CD4-positive, CD25-positive, alpha-beta regulatory T cell (primary cell): ENCODE results near the gene RAD9B. TPM values are rescaled to one million over a fixed set of nuclear protein-coding genes. Genes with fewer than 3 reads are reported as not detected.
"Not testable (repeated sequence)": the region's sequence is repeated elsewhere in the genome, so short reads cannot be mapped to it uniquely, and the experiment has no call there.

Experiments used
- ATAC-seq, 2 donors: fragments of 150-1000 bp; cut with Tn5 transposase; one replicate each; pipeline ENCODE4 v1.10.0; 2021; ENCODE audit warnings: low read depth in 2 of 2, moderate number of reproducible peaks in 2 of 2, moderate library complexity in 1 of 2
- DNase-seq, 3 donors: peaks; one replicate each; pipeline versions ENCODE4 v3.0.0 to v3.0.0-alpha.2; 2012 to 2022; ENCODE audit warnings: mixed read lengths in 1 of 3
- H3K27ac ChIP-seq: one replicate; pipeline ENCODE4 v1.7.0; 2013; ENCODE audit warnings: mild to moderate bottlenecking, low read length; ENCODE audit not compliant: insufficient read depth, poor library complexity, severe bottlenecking
- H3K27me3 ChIP-seq: one replicate; pipeline ENCODE4 v1.7.0; 2013; ENCODE audit warnings: low read length; ENCODE audit not compliant: control insufficient read depth, insufficient read depth
- H3K36me3 ChIP-seq: one replicate; pipeline ENCODE4 v1.7.0; 2013; ENCODE audit warnings: mild to moderate bottlenecking, low read length, moderate library complexity; ENCODE audit not compliant: control insufficient read depth, insufficient read depth
- H3K4me1 ChIP-seq: 2 replicates; pipeline ENCODE4 v1.7.0; 2013; ENCODE audit warnings: mild to moderate bottlenecking, low read length; ENCODE audit not compliant: insufficient read depth, control insufficient read depth, poor library complexity, severe bottlenecking
- H3K4me3 ChIP-seq: one replicate; pipeline ENCODE4 v1.7.0; 2013; ENCODE audit warnings: low read depth, mild to moderate bottlenecking, low read length, moderate library complexity
- H3K9me3 ChIP-seq, 2 experiments: 1 replicate in 1 of 2; 2 replicates in 1 of 2; pipeline ENCODE4 v1.7.0; 2013; ENCODE audit warnings: low read length in 2 of 2, mild to moderate bottlenecking in 1 of 2, moderate library complexity in 1 of 2; ENCODE audit not compliant: control insufficient read depth in 2 of 2
- H3K27ac Mint-ChIP-seq, 3 donors: one replicate each; pipeline ENCODE4 v1.8.0; 2020 to 2022; ENCODE audit warnings: mild to moderate bottlenecking in 3 of 3, mixed read lengths in 3 of 3, moderate library complexity in 2 of 3
- H3K27me3 Mint-ChIP-seq: one replicate; pipeline ENCODE4 v1.8.0; 2022; ENCODE audit warnings: mild to moderate bottlenecking, mixed read lengths
- H3K36me3 Mint-ChIP-seq: one replicate; pipeline ENCODE4 v1.8.0; 2020; ENCODE audit warnings: mixed read lengths
- H3K4me1 Mint-ChIP-seq, 4 donors: one replicate each; pipeline ENCODE4 v1.8.0; 2020 to 2022; ENCODE audit warnings: mixed read lengths in 4 of 4, mild to moderate bottlenecking in 1 of 4
- H3K4me3 Mint-ChIP-seq, 4 donors: one replicate each; pipeline ENCODE4 v1.8.0; 2020 to 2022; ENCODE audit warnings: mild to moderate bottlenecking in 4 of 4, mixed read lengths in 4 of 4, moderate library complexity in 3 of 4
- H3K9me3 Mint-ChIP-seq, 7 donors: one replicate each; pipeline ENCODE4 v1.8.0; 2020 to 2022; ENCODE audit warnings: mixed read lengths in 7 of 7, mild to moderate bottlenecking in 3 of 7, moderate library complexity in 2 of 7
- polyA plus RNA-seq, 4 donors: library from polyadenylated mRNA; unstranded; fragments of 300-500 nt; fragmentation: Illumina TruSeq; gene quantifications; one replicate each; pipeline ENCODE4 v1.2.3, GENCODE V29; 2021
- total RNA-seq: library from RNA; stranded (reverse); gene quantifications from one replicate; pipeline ENCODE4 v1.2.3, GENCODE V29; 2022

Gene RAD9B
- total and polyA plus RNA-seq, 5 donors from 2014 or later = 0.35 to 1.2 (median 1.0) TPM

GRCh38 chr12:110508071-110508586, 6.0 kb downstream of the RAD9B start:
- Mint-ChIP-seq H3K27me3 (peaks cover 4% of the 10 kb centered on the region), H3K4me1 (peaks cover 0 to 6% (median 1%) of the 10 kb centered on the region in 4 donors), H3K27ac (no peak overlapping the region), H3K36me3 (no peaks in the 10 kb centered on the region), H3K4me3 (no peak overlapping the region), H3K9me3 (no peaks in the 10 kb centered on the region)
- Histone ChIP-seq H3K9me3 (no peaks in the 10 kb centered on the region), H3K36me3 (no peaks in the 10 kb centered on the region), H3K4me1 (no peaks in the 10 kb centered on the region), H3K27ac (no peak overlapping the region), H3K4me3 (no peak overlapping the region), H3K27me3 (peaks cover 3% of the 10 kb centered on the region)
- ATAC-seq (no peak), DNase-seq (no peak)

- H3K4me3 Mint-ChIP-seq = no peak overlapping the region
- H3K4me3 ChIP-seq = no peak overlapping the region
- no peaks in the 10 kb centered on the region for H3K9me3 Mint-ChIP-seq
- no peaks in the 10 kb centered on the region for H3K36me3 Mint-ChIP-seq
- peaks cover 3% of the 10 kb centered on the region for H3K27me3 ChIP-seq
- H3K4me1 ChIP-seq = no peaks in the 10 kb centered on the region
- peaks cover 0 to 11% (median 2%) of the 10 kb centered on the region in 4 donors for H3K4me1 Mint-ChIP-seq
- H3K27me3 Mint-ChIP-seq = peaks cover 4% of the 10 kb centered on the region
- no peak for DNase-seq
- H3K9me3 ChIP-seq = no peaks in the 10 kb centered on the region
- no peak for ATAC-seq
- H3K36me3 ChIP-seq = no peaks in the 10 kb centered on the region
- H3K27ac Mint-ChIP-seq = no peak overlapping the region
- H3K27ac ChIP-seq = no peak overlapping the region
Observed at GRCh38 chr12:110513842-110514241, 11.7 kb downstream of the RAD9B start.

DNA sequence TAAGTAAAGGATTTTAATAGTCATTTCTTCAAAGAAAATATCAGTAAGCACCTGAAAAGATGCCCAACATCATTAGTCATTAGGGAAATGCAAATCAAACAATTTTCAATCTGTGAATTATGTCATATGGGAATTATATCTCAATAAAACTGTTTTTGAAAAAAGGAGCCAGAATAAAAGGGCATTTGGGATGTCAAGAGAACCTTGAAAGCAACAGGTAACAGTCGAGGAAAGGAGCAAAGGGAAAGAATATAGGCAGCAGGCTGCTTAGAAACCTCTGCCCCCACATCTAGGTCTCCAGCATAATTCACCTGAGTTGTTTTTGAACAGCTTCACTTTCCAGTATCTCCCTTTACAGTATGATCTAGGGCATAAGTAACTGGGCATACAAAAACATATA, 12.2 kb downstream of the RAD9B start:
- H3K4me1 Mint-ChIP-seq = peaks cover 0 to 11% (median 2%) of the 10 kb centered on the region in 4 donors
- ATAC-seq = no peak
- no peak overlapping the region for H3K27ac ChIP-seq

GRCh38 chr12:110516995-110517394, 14.9 kb downstream of the RAD9B start:
- no peak overlapping the region for H3K4me3 Mint-ChIP-seq
- no peak overlapping the region for H3K27ac Mint-ChIP-seq
- DNase-seq (no peak), ATAC-seq (no peak)
- Histone ChIP-seq H3K9me3 (no peaks in the 10 kb centered on the region), H3K27me3 (no peaks in the 10 kb centered on the region), H3K36me3 (no peaks in the 10 kb centered on the region), H3K4me3 (no peak overlapping the region), H3K27ac (no peak overlapping the region), H3K4me1 (peaks cover 8% of the 10 kb centered on the region)
- peaks cover 2 to 13% (median 9%) of the 10 kb centered on the region in 4 donors for H3K4me1 Mint-ChIP-seq
- H3K36me3 Mint-ChIP-seq = no peaks in the 10 kb centered on the region
- H3K9me3 Mint-ChIP-seq = no peaks in the 10 kb centered on the region
- no peaks in the 10 kb centered on the region for H3K27me3 Mint-ChIP-seq

More for the DNA sequence above, 12.2 kb downstream of the RAD9B start:
- Mint-ChIP-seq H3K4me3 (no peak overlapping the region), H3K9me3 (no peaks in the 10 kb centered on the region), H3K27ac (peak overlapping the region in 1 of 3 donors; percentile 35), H3K27me3 (peaks cover 4% of the 10 kb centered on the region), H3K36me3 (no peaks in the 10 kb centered on the region)
- DNase-seq = no peak
- H3K4me3 ChIP-seq = no peak overlapping the region
- H3K4me1 ChIP-seq = no peaks in the 10 kb centered on the region
- peaks cover 3% of the 10 kb centered on the region for H3K27me3 ChIP-seq
- no peaks in the 10 kb centered on the region for H3K36me3 ChIP-seq
- H3K9me3 ChIP-seq = no peaks in the 10 kb centered on the region

- H3K27me3 ChIP-seq, H3K27me3 Mint-ChIP-seq, H3K36me3 ChIP-seq, H3K9me3 Mint-ChIP-seq, H3K4me3 Mint-ChIP-seq, H3K27ac ChIP-seq, H3K9me3 ChIP-seq, H3K36me3 Mint-ChIP-seq, DNase-seq, H3K27ac Mint-ChIP-seq, ATAC-seq, H3K4me3 ChIP-seq: not testable (repeated sequence)
- peaks cover 12% of the 10 kb centered on the region for H3K4me1 ChIP-seq
- H3K4me1 Mint-ChIP-seq = peaks cover 2 to 16% (median 12%) of the 10 kb centered on the region in 4 donors
Observed at GRCh38 chr12:110518014-110518413, 15.9 kb downstream of the RAD9B start.

- H3K4me3 Mint-ChIP-seq, H3K9me3 ChIP-seq, H3K36me3 Mint-ChIP-seq, H3K27me3 Mint-ChIP-seq, H3K36me3 ChIP-seq, H3K27me3 ChIP-seq, H3K4me3 ChIP-seq, H3K27ac ChIP-seq, H3K9me3 Mint-ChIP-seq: not testable (repeated sequence)
- peak overlapping the region in 1 of 3 donors; percentile 5 for H3K27ac Mint-ChIP-seq
- peak in 2 of 3 donors; percentile 12 to 24 for DNase-seq
- peaks cover 12% of the 10 kb centered on the region for H3K4me1 ChIP-seq
- peak; percentile 5 to 25 for ATAC-seq
- peaks cover 2 to 12% (median 9%) of the 10 kb centered on the region in 4 donors for H3K4me1 Mint-ChIP-seq
Observed at GRCh38 chr12:110520876-110521712, 19.0 kb downstream of the RAD9B start.

DNA sequence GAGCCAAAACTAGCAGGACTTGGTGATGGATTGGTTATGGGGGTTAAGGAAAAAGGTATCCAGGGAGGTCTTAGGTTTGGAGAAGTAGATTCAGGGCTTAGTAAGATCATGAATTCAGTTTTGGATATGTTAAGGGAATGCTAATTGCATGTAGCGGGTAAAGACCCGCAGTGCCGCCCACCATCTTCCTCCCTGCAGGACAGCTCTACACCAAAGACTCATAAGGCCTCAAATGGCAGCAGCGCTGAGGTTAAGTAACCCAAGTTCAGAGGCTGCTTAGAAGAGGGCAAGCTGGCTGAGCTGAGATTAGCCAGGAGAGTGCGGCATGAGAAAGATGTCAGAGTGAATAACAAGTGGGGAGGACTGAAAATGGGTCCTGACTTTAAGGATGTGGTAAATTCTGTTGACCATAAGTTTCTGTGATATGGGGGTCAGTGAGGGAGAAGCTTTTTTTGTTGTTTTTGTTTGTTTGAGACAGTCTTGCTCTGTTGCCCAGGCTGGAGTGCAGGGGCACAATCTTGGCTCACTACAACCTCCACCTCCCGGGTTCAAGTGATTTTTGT, 26.2 kb downstream of the RAD9B start:
- Histone ChIP-seq H3K4me1 (no peaks in the 10 kb centered on the region), H3K36me3 (peaks cover 3% of the 10 kb centered on the region), H3K4me3 (no peak overlapping the region), H3K27ac (no peak overlapping the region), H3K9me3 (no peaks in the 10 kb centered on the region), H3K27me3 (no peaks in the 10 kb centered on the region)
- no peak for DNase-seq
- Mint-ChIP-seq H3K4me1 (peaks cover 8 to 27% (median 21%) of the 10 kb centered on the region in 4 donors), H3K36me3 (peaks cover 19% of the 10 kb centered on the region), H3K4me3 (no peak overlapping the region), H3K27ac (peak overlapping the region in 2 of 3 donors; percentile 29 to 73), H3K9me3 (no peaks in the 10 kb centered on the region), H3K27me3 (no peaks in the 10 kb centered on the region)
- no peak for ATAC-seq
